Stimulated activated CD8-positive, alpha-beta memory T cell treated with anti-CD3 and anti-CD28 coated beads, Interleukin-4, amount 100 ng/mL, for 48 hours (primary cell): ENCODE data around the gene RYK.
"Not testable (repeated sequence)": the region's sequence is repeated elsewhere in the genome, so short reads cannot be mapped to it uniquely, and the experiment has no call there.

ENCODE experiments used
- DNase-seq: peaks from one replicate; pipeline ENCODE4 v3.0.0-alpha.2; 2020

The RYK gene

DNA sequence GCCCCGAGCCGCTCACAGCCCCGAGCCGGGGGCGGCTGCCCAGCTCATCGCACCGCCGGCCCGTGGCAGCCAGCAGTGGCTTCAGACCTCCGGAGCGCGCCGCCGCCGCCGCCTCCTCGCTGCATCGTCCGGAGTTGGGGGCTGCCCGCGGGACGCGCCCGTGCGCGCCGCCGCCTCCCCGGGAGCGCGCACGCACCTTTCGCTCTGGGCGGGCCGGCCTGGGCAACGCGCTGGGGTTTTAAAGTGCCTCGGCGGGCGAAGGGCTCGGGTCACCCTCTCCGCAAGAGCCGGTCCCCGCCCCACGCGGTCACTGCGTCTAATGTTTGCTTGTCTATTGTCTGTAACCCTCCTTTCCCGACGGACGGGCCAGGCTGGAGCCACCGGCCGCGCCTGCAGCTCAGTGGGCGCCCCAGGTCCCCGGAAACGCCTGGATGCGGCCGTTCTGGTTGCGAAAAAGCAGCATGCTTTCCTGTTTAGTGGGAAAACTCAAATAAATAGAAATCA lies at the start of gene RYK:
RYK (minus strand) TSS at position 143 of the 504 bp plus-strand sequence. CDS start 205 bp downstream, outside the sequence.
- peak; percentile 82 for DNase-seq

DNA sequence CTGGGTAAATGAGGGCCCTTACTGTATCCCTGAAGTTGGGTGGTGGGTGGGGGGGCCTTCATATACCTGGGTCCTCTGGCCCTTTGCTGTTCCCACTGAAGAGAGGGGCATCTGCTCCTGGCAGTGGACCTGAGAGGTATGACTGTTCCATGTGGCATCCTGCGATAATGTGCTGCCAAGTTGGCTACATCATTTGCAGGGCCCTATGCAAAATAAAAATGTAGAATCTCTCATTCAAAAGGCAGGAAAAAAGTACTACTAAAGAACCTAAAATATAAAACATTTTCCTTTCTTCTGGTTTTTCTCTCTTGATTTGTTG lies 49.2 kb upstream of the RYK start:
- DNase-seq, result no peak

DNA sequence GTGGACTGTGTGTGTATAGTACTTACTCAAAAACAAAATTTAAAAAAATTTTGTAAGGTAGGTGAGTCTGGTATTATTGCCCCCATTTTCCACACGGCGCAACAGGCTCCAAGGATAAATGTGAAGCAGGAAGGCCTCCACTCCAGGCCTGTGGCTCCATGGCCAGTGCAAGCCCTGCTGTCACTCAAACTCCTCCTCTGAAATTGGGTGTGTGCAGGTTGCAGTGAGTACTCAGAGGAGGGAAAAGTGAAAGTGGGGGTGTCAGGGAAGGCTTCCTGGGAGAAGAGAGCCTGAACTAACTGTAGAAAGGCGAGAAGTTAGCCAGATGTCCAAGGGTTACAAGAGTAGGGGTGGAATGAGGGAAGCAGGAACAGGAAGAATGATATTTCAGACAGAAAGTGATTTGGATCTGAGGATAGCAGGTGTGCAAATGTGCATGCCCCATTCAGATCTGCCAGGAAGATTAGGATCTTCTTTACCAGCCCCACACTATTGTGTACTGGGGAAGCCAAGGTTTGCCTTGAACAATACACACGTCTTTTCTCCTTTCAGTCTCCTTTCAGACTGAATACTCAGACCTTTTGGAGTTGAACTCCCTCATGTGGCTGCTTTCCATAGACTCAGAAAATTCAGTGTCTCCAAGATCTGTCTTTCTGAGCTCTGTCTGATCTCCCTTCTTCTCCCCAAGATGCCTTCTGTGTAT lies 48.7 kb upstream of the RYK start:
- no peak for DNase-seq

DNA sequence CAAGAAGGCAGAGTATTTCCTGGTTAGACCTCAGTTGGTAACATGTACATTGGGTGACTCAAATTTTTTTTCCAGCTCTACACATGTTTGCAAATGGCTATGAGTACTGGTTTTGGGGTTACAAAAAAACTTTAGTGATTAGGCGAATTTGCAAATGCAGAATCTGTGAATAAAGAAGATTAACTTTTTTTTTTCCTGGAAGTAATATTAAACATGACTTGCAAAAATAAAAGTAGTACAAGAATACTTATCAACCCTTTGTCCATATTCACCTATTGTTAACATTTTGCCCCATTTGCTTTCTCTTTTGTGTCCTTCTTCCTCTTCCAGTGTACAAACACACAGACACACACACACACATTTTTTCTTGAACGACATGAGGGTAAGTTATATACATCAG lies 47.6 kb upstream of the RYK start:
- DNase-seq, result no peak

DNA sequence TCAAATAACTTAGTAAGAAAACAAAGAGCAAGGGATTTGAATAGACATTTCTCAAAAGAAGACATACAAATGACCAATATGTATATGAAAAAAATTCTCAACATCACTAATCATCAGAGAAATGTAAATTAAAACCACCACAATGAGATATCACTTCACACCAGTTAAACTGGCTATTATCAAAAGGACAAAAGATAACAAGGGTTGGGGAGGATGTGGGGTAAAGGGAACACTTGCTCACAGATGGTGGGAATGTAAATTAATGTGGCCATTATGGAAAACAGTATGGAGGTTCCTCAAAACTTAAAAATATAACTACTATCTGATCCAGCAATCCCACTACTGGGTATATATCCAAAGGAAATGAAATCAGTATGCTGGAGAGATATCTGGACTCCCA lies 46.0 kb upstream of the RYK start:
- DNase-seq, result no peak

DNA sequence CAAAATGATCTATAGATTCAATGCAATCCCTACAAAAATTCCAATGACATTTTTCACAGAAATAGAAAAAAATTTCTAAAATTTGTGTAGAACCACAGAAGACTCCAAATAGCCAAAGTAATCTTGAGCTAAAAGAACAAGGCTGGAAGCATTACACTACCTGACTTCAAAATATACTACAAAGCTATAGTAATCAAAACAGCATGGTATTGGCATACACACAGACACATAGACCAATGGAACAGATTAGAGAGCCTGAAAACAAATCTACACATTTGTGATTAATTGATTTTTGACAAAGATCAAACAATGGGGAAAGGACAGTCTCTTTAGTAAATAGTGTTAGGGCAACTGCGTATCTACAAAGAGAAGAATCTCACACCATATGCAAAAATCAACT lies 45.3 kb upstream of the RYK start:
- DNase-seq, result no peak

DNA sequence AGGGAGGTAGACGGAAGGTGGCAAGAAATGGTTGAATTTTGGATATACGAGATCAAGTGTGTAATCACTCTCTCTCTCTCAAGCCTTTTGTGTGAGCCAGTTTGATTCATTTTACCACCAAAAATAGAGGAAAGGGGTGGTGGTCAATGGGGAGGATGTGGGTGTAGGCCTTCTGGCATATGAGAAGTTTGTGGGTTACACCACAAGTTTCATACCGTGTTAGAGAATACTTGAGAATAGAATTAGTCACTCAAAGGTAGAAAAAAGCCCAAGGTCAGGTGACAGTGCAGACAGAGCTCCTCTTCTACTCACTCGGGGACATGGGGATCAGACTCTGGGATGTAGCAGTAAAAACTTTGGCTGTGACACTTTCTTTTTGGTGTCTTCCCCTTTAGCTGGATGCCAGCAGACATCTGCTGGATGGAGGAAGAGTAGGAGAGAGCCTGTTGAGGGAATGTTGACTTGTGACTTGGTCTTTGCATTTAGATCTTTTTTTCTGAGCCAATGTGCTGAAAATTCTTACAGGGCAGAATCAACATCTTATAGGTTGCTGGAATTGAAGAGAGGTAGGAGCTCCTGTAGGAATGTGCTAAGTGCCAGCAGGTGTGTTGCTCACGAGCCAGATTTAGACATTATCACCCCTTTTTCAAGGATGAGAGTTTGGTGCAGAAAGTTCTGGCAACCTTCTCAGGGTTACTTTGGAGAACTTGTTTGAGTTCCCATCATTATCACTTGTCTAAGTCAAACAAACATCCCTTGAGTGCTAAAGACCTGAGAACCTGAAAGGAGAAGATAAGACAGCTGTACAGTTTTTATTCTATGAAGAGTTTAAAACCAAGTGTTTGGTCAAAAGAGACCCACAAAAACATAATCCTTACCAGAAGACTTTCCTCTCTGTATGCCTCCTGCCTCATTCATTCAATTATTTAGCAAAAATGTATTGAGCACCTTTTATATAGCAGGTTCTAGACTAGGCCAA lies 43.9 kb upstream of the RYK start:
- peak; percentile 59 for DNase-seq

DNA sequence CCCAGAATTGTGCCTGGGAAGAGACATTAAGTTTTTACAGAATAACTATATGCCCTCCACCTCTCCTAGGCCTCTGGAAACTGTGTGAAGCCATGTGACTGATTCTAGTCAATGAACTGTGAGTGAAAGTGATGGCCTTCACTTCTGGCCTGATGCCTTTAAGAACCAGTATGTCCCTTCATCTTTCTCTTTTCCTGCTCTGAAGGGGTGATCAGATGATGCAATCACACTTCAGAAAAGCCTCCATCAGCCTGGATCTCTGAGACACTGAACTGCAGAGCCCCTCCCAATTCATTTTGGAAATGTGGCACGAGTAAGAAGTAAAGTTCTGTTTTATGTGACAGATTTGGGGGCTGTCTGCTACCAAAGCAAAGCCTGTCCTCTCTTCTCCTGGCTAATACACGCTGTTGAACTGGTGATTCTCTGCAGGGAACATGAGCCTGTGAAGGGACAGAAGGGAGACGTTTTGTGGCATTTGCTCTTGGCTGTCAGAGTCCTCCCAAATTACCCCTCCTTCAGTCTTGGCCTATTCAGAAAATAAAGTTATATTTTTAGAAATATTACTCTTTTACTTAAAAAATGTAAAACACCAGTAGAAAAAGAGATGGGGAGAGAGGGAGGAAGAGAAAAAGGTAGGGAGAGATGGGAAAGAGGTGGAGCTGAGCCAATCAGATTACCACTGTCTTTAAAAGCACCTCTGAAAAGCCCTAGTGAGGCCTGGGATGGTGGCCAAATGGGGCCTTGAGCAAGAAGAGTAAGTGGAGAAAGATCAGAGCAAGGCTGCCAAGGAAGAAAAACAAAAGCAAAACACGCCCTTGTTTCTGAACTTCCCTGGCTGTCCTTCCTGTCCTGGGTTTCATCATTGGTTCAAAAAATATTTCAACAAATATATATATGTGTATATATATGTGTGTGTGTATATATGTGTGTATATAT lies 40.9 kb upstream of the RYK start:
- DNase-seq, result no peak

DNA sequence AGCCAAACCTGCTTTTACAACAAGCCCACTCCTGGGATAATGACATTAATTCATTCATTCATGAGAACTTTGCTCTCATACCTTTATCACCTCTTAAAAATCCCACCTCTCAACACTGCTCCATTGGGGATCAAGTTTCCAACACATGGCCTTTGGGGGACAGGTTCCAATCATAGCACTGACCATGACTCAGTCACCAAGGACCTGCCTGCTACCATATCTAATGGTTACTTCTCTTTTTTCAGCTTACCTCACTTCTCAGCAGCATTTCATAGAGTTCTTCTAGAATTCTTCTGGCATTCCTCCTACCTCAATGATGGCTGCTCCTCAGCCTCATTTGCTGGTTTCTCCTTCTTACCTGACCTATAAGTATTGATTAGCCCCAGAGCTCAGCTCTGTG lies 36.9 kb upstream of the RYK start:
- no peak for DNase-seq

DNA sequence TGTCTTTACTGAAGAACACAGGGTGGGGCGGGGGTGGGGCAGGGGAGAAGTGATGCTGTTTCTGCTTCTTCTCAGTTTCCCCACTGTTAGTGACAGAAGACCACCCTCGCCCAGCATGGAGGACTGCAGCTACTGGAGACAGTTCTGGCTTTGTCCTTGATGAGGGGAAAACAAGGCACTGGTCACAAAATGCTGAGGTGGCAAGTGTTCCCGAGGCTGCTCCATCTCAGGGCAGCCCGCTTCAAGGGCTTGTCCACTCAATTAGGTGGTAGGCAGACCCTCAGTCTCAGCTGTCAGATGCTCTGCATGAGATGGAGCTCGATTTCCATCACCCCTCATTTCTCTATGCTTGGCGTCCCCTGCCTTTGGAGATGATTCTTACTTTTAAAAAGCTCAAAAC lies 33.8 kb upstream of the RYK start:
- DNase-seq, result no peak

DNA sequence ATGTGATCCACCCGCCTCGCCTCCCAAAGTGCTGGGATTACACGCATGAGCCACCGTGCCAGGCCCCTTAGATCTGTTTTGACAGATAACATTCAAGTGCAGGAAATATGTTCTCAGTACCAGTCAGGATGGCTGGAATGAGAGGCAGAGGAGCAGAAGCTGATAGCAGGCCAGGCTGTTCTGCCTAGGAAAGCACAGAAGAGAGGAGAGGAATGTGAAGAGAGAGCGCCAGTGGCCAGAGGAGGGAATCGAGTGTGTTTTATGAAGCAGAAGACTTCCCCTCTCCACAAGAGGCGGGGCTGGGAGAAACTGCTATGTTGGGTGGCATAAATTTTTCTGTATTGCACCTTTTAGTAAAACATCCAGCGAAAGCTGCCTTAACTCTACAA lies 32.0 kb upstream of the RYK start:
- DNase-seq, result no peak

DNA sequence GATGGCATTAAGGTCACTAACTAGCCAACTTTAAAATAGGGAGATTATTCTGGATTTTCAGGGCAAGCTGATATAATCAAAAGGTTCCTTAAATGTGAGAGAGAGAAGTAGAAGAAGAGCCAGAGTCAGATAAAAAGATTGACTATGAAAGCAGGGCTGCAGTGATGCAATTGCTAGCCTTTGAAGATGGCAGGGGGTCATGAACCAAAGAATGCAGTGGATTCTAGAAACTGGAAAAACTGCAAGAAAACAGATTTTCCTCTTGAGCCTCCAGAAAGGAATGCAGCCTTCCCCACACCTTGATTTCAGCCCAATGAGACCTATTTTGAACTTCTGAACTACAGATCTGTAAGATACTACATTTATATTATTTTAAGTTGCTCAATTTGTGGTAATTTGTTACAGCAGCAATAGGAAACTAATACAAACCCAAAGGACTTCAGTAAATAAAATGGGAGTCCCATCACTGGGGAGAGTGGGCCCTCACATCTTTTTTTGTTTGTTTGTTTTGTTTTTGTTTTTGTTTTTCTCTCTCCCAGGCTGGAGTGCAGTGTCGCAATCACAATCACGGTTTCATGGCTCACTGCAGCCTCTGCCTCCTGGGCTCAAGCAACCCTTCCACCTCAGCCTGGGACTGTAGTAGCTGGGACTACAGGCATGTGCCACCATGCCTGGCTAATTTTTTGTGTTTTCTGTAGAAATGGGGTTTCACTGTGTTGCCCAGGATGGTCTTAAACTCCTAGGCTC lies 31.4 kb upstream of the RYK start:
- DNase-seq, result no peak

DNA sequence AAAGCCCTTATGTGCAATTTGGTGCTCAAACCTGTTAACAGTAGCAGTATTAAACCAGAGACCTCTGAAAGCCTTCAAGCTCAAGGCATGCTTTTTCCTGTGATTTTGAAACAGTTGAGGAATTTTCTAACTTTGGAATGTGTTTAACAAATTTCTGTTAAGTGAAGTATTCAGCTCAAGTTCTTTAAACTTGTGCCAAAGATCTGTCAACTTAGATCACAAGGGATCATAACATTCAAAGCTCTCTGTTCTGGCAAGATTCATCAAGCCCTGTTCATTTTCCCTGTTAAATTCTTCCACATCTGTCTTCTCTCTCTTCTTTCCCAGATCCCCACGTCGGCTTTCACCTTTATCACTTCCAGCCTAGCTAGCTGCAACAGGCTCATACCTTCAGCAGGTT lies 28.8 kb upstream of the RYK start:
- DNase-seq, result no peak

DNA sequence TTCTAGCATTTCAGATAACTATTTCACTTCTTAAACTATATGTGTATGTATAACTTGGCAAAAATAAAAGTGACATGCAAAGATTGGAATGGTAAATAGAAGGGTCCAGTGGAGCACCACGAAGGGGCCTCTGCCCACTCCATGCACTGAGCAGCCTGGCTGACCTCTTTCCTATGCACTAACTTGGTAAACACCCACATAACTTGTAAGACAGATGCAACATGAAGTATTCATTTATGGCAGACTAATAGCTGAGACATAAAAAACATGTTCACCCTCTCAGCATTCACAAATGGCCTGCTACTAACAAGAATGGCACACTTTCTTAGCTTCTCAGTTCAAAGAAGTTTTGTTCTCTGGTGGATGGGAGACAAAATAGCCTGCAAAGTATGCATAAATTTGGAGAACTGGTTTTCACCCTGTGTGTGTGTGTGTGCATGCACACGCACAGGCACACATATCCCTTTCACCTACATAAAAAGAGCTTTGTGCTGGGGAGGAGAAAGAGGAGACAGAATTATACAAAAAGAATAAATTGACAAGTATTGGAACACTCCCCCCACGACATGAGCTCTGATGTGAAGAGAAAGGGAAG lies 26.5 kb upstream of the RYK start:
- no peak for DNase-seq

DNA sequence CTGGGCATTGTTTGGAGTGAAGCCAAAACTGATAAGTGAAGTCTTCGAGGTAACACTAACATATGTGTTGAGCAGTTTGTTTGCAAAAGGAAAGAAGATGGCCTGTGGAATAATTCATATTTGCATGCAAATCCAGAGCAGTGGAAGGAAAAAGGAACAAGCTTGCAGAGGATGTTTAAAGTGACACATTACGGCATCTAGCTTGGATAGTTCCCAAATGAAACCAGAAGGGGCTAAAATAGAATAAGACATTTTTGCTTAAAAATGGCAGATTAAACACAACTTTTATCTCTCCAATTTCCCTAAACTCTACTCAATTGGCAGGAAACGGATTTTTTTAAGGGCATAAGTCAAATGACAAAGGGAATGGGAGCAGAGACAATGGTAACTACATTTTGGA lies 25.4 kb upstream of the RYK start:
- DNase-seq, result no peak

DNA sequence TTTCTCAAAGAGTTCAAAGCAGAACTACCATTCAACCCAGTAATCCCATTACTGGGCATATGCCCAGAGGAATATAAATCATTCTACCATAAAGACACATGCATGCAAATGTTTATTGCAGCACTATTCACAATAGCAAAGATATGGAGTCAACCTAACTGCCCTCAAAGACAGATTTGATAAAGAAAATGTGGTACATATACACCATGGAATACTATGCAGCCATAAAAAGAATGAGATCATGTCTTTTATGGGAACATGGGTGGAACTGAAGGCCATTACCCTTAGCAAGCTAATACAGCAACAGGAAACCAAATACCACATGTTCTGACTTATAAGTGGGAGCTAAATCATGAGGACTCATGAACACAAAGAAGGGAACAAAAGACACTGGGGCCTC lies 24.5 kb upstream of the RYK start:
- not testable (repeated sequence) for DNase-seq

DNA sequence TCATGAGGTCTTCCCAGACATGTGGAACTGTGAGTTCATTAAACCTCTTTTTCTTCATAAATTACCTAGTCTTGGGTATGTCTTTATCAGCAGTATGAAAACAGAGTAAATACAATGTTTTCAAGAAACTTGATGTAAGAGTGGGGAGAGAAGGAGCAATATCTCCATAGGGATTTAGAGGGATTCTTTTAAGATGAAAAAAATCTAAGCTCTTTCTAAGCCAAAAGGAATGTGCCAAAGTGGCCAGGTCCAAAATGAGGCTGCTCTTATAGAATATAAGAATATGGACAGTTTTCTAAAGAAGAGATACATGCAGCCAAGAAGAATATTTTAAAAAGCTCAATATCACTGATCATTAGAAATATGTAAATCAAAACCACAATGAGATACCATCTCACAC lies 23.9 kb upstream of the RYK start:
- DNase-seq, result no peak

DNA sequence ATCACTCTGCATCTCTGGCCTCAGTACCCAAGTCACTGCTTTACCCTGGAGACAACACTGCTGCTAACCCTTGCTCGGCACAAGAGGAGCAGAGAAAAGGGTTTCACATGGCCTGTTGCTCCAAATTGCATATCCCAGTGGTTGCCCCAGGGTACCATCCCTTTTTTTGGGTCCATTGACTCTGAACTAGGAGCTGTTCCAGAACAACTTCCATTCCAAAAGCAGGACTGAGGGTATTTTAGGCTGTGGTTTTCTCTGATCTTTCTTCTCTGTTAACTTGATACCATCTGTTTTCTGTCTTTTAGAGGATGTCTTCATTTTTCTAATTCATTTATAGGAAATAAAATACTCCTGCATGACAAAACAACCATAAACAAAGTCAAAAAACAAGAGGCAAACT lies 17.3 kb upstream of the RYK start:
- DNase-seq, result no peak

DNA sequence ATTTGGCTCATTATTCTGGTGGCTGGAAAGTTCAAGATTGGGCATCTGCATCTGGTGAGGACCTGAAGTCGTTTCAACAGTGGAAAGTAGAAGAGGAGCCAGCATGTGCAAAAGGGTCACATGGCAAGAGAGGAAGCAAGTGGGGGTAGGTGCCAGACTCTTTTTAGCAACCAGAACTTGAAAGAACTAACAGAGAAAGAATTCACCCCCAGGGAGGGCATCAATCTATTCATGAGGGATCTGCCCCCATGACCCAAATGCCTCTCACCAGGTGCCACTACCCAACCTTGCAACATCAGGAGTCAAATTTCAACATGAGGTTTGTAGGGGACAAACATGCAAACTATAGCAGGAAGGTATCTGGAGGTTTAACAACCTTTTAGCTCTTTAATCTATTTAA lies 10.3 kb upstream of the RYK start:
- DNase-seq, result no peak

DNA sequence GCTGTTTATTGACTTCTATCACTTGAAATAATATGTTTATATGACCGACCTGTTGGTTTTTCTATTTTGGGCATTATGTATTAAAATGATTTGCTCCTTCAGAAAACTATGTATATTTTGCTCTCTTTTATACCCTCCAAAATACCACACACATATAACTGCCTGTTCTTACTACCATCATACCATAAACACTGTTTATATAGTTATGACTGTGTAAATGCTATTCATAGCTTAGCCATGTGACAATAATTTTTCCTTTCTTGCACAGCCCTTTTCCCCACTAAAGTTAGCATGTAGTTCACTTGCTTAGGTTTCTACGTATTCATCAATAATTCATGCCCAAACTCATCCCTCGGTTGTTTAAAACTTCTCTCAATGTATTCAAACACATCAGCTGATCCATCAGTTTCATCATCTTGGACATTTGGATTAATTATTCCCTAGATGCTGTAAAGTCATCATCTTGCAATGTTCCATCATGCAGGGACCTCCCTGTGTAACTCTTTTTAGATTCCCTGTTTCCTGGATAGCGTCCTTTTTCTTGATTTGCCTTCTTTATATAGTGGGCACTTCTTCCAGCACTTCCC lies 8.2 kb upstream of the RYK start:
- no peak for DNase-seq

DNA sequence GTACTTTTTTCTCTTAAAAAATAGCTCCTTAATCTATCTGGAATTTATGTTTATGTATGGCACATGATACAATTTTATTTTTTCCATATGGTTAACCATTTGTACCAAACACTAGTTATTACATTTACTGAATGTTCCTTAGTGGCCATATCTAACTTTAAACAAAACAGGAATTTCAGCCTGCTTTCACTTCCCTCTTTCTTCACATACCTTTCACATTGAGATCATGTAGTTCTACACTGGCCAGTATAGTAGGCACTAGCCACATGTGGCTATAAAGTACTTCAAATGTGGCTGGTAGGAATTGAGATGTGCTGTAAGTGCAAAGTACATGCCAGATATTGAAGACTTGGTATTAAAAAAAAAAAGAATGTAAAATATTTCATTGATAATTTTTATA lies 4.7 kb upstream of the RYK start:
- DNase-seq, result no peak
